PC-3 (cell line): ENCODE measurements around the gene CREBBP.

Source experiments
- CTCF ChIP-seq: fragments of 300-600 bp; sonication (generic); conservative IDR thresholded peaks from 2 replicates; pipeline ENCODE4 v1.5.1; 2017; ENCODE audit warnings: antibody characterized with exemption, low read depth, mild to moderate bottlenecking, low read length
- EZH2 ChIP-seq: fragments of 300-600 bp; sonication (generic); IDR thresholded peaks from one replicate; pipeline ENCODE4 v1.6.1; 2017; ENCODE audit warnings: antibody characterized with exemption, mild to moderate bottlenecking, low read length; ENCODE audit not compliant: unreplicated experiment

- TF ChIP-seq EZH2 (no peak), CTCF (no peak)
Measured at GRCh38 chr16:3832668-3833067, 47.8 kb downstream of the CREBBP start.
